ENCODE data around the gene SAPCD1.

The SAPCD1 gene

GRCh38 chr6:31762356-31762755, at the start of gene SAPCD1:
Gene SAPCD1 (plus strand): TSS chr6:31762656. CDS start chr6:31763055, 399 bp downstream.
- DNase-seq, result no peak

GRCh38 chr6:31713465-31713864, 49.0 kb upstream of the SAPCD1 start:
- DNase-seq, result no peak

GRCh38 chr6:31713991-31714684, 48.3 kb upstream of the SAPCD1 start:
- DNase-seq, result peak; percentile 87

- DNase-seq, result no peak
Observed at GRCh38 chr6:31715022-31715958, 47.2 kb upstream of the SAPCD1 start, which contains the start of gene LY6G6D. Gene LY6G6D (plus strand): TSS chr6:31715348. CDS start chr6:31715356, 8 bp downstream.

GRCh38 chr6:31717499-31718222, 44.8 kb upstream of the SAPCD1 start:
- no peak for DNase-seq

GRCh38 chr6:31718265-31718664, 44.2 kb upstream of the SAPCD1 start:
- peak; percentile 84 for DNase-seq

GRCh38 chr6:31719001-31719400, 43.5 kb upstream of the SAPCD1 start:
- no peak for DNase-seq

- no peak for DNase-seq
Observed at GRCh38 chr6:31720196-31720770, 42.2 kb upstream of the SAPCD1 start.

GRCh38 chr6:31721351-31722020, 41.0 kb upstream of the SAPCD1 start, which contains the start of gene LY6G6C:
Gene LY6G6C (minus strand): TSS chr6:31721746. CDS start chr6:31721679, 67 bp downstream.
- DNase-seq, result no peak

- DNase-seq, result no peak
Observed at GRCh38 chr6:31722173-31722572, 40.3 kb upstream of the SAPCD1 start.

GRCh38 chr6:31723245-31723979, 39.0 kb upstream of the SAPCD1 start, which contains the start of gene MPIG6B:
Gene MPIG6B (plus strand): TSS chr6:31723373. CDS start chr6:31723384, 11 bp downstream.
- no peak for DNase-seq

- no peak for DNase-seq
Observed at GRCh38 chr6:31723980-31724691, 38.3 kb upstream of the SAPCD1 start.

GRCh38 chr6:31725502-31726350, 36.7 kb upstream of the SAPCD1 start:
- no peak for DNase-seq

- no peak for DNase-seq
Observed at GRCh38 chr6:31727034-31727716, 35.3 kb upstream of the SAPCD1 start.

- DNase-seq, result no peak
Observed at GRCh38 chr6:31727717-31728671, 34.5 kb upstream of the SAPCD1 start.

- no peak for DNase-seq
Observed at GRCh38 chr6:31728767-31729514, 33.5 kb upstream of the SAPCD1 start, which contains the start of gene DDAH2. Gene DDAH2 (minus strand): TSS chr6:31729299. CDS start chr6:31729161, 138 bp downstream.

GRCh38 chr6:31729515-31729978, 32.9 kb upstream of the SAPCD1 start:
- peak; percentile 78 for DNase-seq
